Lower leg skin (tissue), 3 donors: ENCODE data around the gene AK5.

Experiments
- CTCF ChIP-seq, 3 donors: fragments of 450-650 bp; IDR thresholded peaks; one replicate each; pipeline ENCODE4 v1.5.1; 2016; ENCODE audit warnings: antibody characterized with exemption in 3 of 3, mild to moderate bottlenecking in 3 of 3, moderate library complexity in 2 of 3
- POLR2A ChIP-seq, 2 donors: fragments of 450-650 bp; IDR thresholded peaks; one replicate each; pipeline ENCODE4 v1.6.1; 2016 to 2017; ENCODE audit warnings: antibody characterized with exemption in 2 of 2, mild to moderate bottlenecking in 1 of 2, moderate library complexity in 1 of 2

GRCh38 chr1:77579547-77579946 lies 297.7 kb downstream of the AK5 start:
- TF ChIP-seq CTCF (IDR thresholded peaks at IDR 0.05) = no peak
- TF ChIP-seq POLR2A (IDR thresholded peaks at IDR 0.05) = no peak
